Fibroblast of lung (primary cell): ENCODE data around the gene LASP1NB. TPM values are rescaled to one million over a fixed set of nuclear protein-coding genes. Genes with fewer than 3 reads are reported as not detected.

Experiments used
- DNase-seq, 2 donors: peaks; one replicate each; pipeline versions ENCODE4 v3.0.0 to v3.0.0-alpha.2; 2010; ENCODE audit warnings: low read depth in 2 of 2
- H2AFZ ChIP-seq: 2 replicates; pipeline ENCODE4 v1.5.1; 2012; ENCODE audit warnings: low read length, control low read depth, inconsistent platforms
- H3K27ac ChIP-seq: 2 replicates; pipeline ENCODE4 v1.5.1; 2011; ENCODE audit warnings: low read length, control low read depth; ENCODE audit not compliant: insufficient read depth
- H3K27me3 ChIP-seq: 2 replicates; pipeline ENCODE4 v1.5.1; 2011; ENCODE audit warnings: mild to moderate bottlenecking, low read length; ENCODE audit not compliant: control insufficient read depth, insufficient read depth
- H3K36me3 ChIP-seq: 2 replicates; pipeline ENCODE4 v1.5.1; 2011; ENCODE audit warnings: low read length; ENCODE audit not compliant: control insufficient read depth, insufficient read depth
- H3K4me1 ChIP-seq: 2 replicates; pipeline ENCODE4 v1.5.1; 2011; ENCODE audit warnings: low read length; ENCODE audit not compliant: control insufficient read depth, insufficient read depth; ENCODE audit errors: extremely low read depth
- H3K4me2 ChIP-seq: 2 replicates; pipeline ENCODE4 v1.5.1; 2011; ENCODE audit warnings: low read length, control low read depth; ENCODE audit not compliant: insufficient read depth; ENCODE audit errors: extremely low read depth
- H3K4me3 ChIP-seq, 4 experiments: fragments of 200-600 bp in 1 of 4; sonication (generic) in 1 of 4; replicated peaks in 1 of 4; 2 replicates each; pipeline ENCODE4 v1.5.1; 2011 to 2016; ENCODE audit warnings: low read length in 4 of 4, low read depth in 3 of 4, mild to moderate bottlenecking in 3 of 4, control low read depth in 2 of 4, inconsistent platforms in 1 of 4, mixed read lengths in 1 of 4; ENCODE audit not compliant: insufficient read depth in 1 of 4; ENCODE audit errors: control extremely low read depth in 1 of 4
- H3K79me2 ChIP-seq: 2 replicates; pipeline ENCODE4 v1.5.1; 2012; ENCODE audit warnings: mild to moderate bottlenecking, low read length, inconsistent platforms; ENCODE audit not compliant: control insufficient read depth, insufficient read depth
- H3K9ac ChIP-seq: 2 replicates; pipeline ENCODE4 v1.5.1; 2011; ENCODE audit warnings: mild to moderate bottlenecking, low read length, control low read depth; ENCODE audit not compliant: insufficient read depth
- H3K9me3 ChIP-seq: 2 replicates; pipeline ENCODE4 v1.5.1; 2012; ENCODE audit warnings: low read depth, low read length; ENCODE audit not compliant: control insufficient read depth, insufficient read depth
- H4K20me1 ChIP-seq: 2 replicates; pipeline ENCODE4 v1.5.1; 2011; ENCODE audit warnings: low read length; ENCODE audit not compliant: control insufficient read depth, insufficient read depth; ENCODE audit errors: extremely low read depth
- CTCF ChIP-seq, 2 donors: IDR thresholded peaks in 1 of 2; conservative IDR thresholded peaks in 1 of 2; 1 replicate in 1 of 2; 2 replicates in 1 of 2; pipeline ENCODE4 v1.5.1; 2011 to 2012; ENCODE audit warnings: low read length in 2 of 2, control low read depth in 1 of 2, inconsistent platforms in 1 of 2, low read depth in 1 of 2, mild to moderate bottlenecking in 1 of 2
- EZH2 ChIP-seq: IDR thresholded peaks from 2 replicates; pipeline ENCODE4 v1.5.1; 2012; ENCODE audit warnings: low read length, control low read depth, mild to moderate bottlenecking; ENCODE audit errors: missing control alignments
- polyA plus RNA-seq, 2 donors: library from polyadenylated mRNA; depleted of rRNA in 1 of 2; stranded (reverse) in 1 of 2; unstranded in 1 of 2; fragments of >200 nt; gene quantifications; 2 replicates each; pipeline ENCODE4 v1.2.1, GENCODE V29; 2011 to 2012; ENCODE audit warnings: missing spikeins in 1 of 2
- total RNA-seq: library from RNA; depleted of rRNA; stranded (reverse); fragments of >200 nt; gene quantifications from 2 replicates; pipeline ENCODE4 v1.2.1, GENCODE V29; 2014

The LASP1NB gene

DNA sequence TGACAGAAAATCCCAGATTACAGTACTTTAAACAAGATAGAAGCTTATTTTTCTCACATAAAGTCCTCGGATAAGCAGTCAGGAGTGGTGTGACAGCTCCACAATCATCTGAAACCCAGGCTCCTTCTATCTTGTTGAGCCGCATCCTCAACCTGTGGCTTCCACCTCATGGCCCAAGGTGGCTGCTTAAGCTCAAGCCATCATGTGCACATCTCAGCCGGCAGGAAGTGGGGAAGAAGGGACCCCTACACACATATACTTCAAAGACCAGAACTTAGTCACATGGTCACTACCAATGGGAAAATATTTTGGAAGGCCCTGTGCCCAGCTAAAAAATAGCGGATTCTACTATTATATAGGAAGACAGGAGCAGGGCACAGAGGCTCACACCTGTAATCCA is 52.8 kb downstream of the LASP1NB start:
- peaks cover 11% of the 10 kb centered on the region for H3K4me1 ChIP-seq
- no peak overlapping the region for H3K9ac ChIP-seq
- H3K79me2 ChIP-seq: no peaks in the 10 kb centered on the region
- no peaks in the 10 kb centered on the region for H4K20me1 ChIP-seq
- H3K9me3 ChIP-seq: no peaks in the 10 kb centered on the region
- no peak for DNase-seq
- H3K27me3 ChIP-seq: no peaks in the 10 kb centered on the region
- H3K36me3 ChIP-seq: no peaks in the 10 kb centered on the region
- H3K27ac ChIP-seq: no peak overlapping the region
- no peak overlapping the region for H3K4me3 ChIP-seq
- no peak for TF ChIP-seq CTCF (conservative IDR thresholded peaks at IDR 0.05 in 1 of 2, IDR thresholded peaks at IDR 0.05 in 1 of 2; ENCODE audit: low read depth in 1 of 2, low read length in 2 of 2)
- TF ChIP-seq EZH2: no peak
- no peak overlapping the region for H2AFZ ChIP-seq
- no peak overlapping the region for H3K4me2 ChIP-seq

Other genes starting within 250 kb of the LASP1NB start
- 17.7 and 20.0 TPM in 2 replicates for gene MLLT6, start 220.3 kb upstream of the LASP1NB start, total RNA-seq
- 14.3 and 15.4 TPM in 2 replicates for gene MLLT6, start 220.3 kb upstream of the LASP1NB start, polyA plus RNA-seq
- gene CISD3, start 195.3 kb upstream of the LASP1NB start, total RNA-seq: 4.0 and 4.4 TPM in 2 replicates
- gene CISD3, start 195.3 kb upstream of the LASP1NB start, polyA plus RNA-seq: 5.7 and 7.6 TPM in 2 replicates
- gene PCGF2, start 177.3 kb upstream of the LASP1NB start, total RNA-seq: 2.3 and 4.0 TPM in 2 replicates
- 8.0 and 10.5 TPM in 2 replicates for gene PCGF2, start 177.3 kb upstream of the LASP1NB start, polyA plus RNA-seq
- gene PSMB3, start 172.9 kb upstream of the LASP1NB start, total RNA-seq: 215 and 299 TPM in 2 replicates
- 210 and 334 TPM in 2 replicates for gene PSMB3, start 172.9 kb upstream of the LASP1NB start, polyA plus RNA-seq
- 38.5 and 43.8 TPM in 2 replicates for gene PIP4K2B, start 126.1 kb upstream of the LASP1NB start, total RNA-seq
- 30.6 and 33.5 TPM in 2 replicates for gene PIP4K2B, start 126.1 kb upstream of the LASP1NB start, polyA plus RNA-seq
- 9.8 and 10.9 TPM in 2 replicates for gene CWC25, start 100.3 kb upstream of the LASP1NB start, total RNA-seq
- 14.4 and 15.6 TPM in 2 replicates for gene CWC25, start 100.3 kb upstream of the LASP1NB start, polyA plus RNA-seq
- gene RPL23, start 71.9 kb upstream of the LASP1NB start, total RNA-seq: 1,552 and 2,520 TPM in 2 replicates
- 2,492 and 2,693 TPM in 2 replicates for gene RPL23, start 71.9 kb upstream of the LASP1NB start, polyA plus RNA-seq
- gene LASP1, start 55.6 kb upstream of the LASP1NB start, total RNA-seq: 58.8 and 79.8 TPM in 2 replicates
- 159 and 208 TPM in 2 replicates for gene LASP1, start 55.6 kb upstream of the LASP1NB start, polyA plus RNA-seq
- gene FBXO47, start 41.8 kb downstream of the LASP1NB start, total RNA-seq: under 0.01 and 0.17 TPM in 2 replicates
- 0.05 TPM in 1 of 2 replicates, not detected in the other for gene FBXO47, start 41.8 kb downstream of the LASP1NB start, polyA plus RNA-seq
- gene PLXDC1, start 226.0 kb downstream of the LASP1NB start, total RNA-seq: 4.1 and 6.3 TPM in 2 replicates
- 4.7 and 5.8 TPM in 2 replicates for gene PLXDC1, start 226.0 kb downstream of the LASP1NB start, polyA plus RNA-seq
- gene ARL5C, start 240.5 kb downstream of the LASP1NB start, total RNA-seq: not detected in 2 replicates
- gene ARL5C, start 240.5 kb downstream of the LASP1NB start, polyA plus RNA-seq: not detected in 2 replicates